Fibroblast of villous mesenchyme (primary cell): ENCODE results near the gene TSSK6. TPM values are rescaled to one million over a fixed set of nuclear protein-coding genes. Genes with fewer than 3 reads are reported as not detected.

Experiments used
- DNase-seq: peaks from one replicate; pipeline ENCODE4 v3.0.0-alpha.2; 2010; ENCODE audit warnings: low read depth
- H3K4me3 ChIP-seq: 2 replicates; pipeline ENCODE4 v1.5.1; 2011; ENCODE audit warnings: low read depth, mild to moderate bottlenecking, low read length
- CTCF ChIP-seq: IDR thresholded peaks from 2 replicates; pipeline ENCODE4 v1.5.1; 2012; ENCODE audit warnings: low read depth, mild to moderate bottlenecking, low read length; ENCODE audit not compliant: insufficient read depth
- total RNA-seq: library from RNA; depleted of rRNA; stranded (reverse); fragments of >200 nt; gene quantifications from 2 replicates; pipeline ENCODE4 v1.2.3, GENCODE V29; 2012

The TSSK6 gene
- total RNA-seq, 1 donor = 1.3 TPM

GRCh38 chr19:19525611-19526380, 10.4 kb upstream of the TSSK6 start:
- no peak overlapping the region for H3K4me3 ChIP-seq
- DNase-seq = no peak
- no peak for TF ChIP-seq CTCF

DNA sequence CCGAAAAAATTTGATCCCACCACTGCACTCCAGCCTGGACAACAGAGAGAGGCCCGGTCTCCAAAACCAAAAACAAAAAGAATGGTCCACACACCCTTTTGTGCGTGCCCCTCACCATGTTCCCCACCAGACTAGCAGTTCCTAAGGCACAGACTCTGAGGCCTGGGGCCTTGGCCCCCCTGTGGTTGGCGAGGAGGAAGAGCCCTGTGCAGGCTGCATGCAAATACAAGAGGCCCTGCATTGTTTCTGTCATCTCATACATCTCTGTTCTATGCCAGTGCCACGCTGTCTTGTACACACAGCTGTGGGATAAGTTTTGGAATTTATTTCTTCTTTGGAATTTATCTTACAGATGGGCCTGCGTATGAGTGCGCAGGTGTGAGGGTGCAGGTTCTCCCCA, 8.7 kb upstream of the TSSK6 start:
- DNase-seq = no peak
- H3K4me3 ChIP-seq = no peak overlapping the region
- TF ChIP-seq CTCF = no peak

DNA sequence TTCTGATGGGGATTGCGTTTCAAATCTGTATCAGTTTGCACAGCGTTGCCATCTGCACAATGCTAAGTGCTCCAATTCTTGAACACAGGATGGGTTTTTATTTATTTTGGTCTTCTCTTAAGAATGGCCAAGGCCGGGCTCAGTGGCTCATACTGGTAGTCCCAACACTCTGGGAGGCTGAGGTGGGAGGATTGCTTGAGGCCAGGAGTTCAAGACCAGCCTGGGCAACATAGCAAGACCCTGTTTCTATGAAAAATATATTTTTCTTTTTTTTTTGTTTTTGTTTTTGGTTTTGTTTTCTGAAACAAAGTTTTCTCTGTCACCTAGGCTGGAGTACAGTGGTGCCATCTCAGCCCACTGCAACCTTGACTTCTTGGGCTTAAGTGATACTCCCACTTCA, 7.8 kb upstream of the TSSK6 start:
- no peak overlapping the region for H3K4me3 ChIP-seq
- no peak for TF ChIP-seq CTCF
- no peak for DNase-seq

DNA sequence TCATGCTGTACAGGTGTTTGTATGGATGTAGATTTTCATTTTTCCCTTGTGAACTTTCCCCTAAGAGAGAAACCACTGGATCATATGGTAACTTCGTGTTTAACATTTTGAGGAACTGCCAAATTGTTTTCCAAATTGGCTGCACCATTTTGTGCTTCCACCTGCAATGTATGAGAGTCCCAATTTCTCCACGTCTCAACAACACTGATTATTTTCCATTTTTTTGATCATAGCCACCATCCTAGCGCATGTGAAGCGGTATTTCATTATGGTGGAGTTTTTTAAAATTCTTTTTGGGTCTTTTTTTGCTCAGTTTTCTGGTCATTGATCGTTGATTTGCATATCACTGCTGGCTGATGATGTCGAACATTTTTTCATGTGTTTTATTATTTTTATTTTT, 5.6 kb upstream of the TSSK6 start:
- DNase-seq = no peak
- H3K4me3 ChIP-seq = no peak overlapping the region
- TF ChIP-seq CTCF = no peak

DNA sequence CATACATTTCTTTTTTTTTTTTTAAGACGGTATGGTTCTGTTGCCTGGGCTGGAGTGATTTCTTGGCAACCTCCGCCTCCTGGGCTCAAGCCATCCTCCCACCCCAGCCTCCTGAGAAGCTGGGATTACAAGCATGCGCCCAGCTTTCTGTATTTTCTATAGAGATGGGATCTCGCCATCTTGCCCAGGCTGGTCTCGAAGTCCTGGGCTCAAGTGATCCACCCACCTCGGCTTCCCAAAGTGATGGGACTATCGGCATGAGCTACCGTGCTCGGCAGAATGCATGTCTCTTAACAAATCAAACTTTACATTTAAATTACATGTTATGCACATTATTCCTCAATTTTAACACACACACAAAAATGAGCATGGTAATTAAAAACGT, 1.9 kb upstream of the TSSK6 start:
- no peak for TF ChIP-seq CTCF
- H3K4me3 ChIP-seq = peak overlapping the region; percentile 95
- DNase-seq = no peak

- no peak for TF ChIP-seq CTCF
- DNase-seq = peak; percentile 93
- peak within 1 kb of the TSS; percentile 95 for H3K4me3 ChIP-seq
These were observed 533 bp upstream of the TSSK6 start, which contains the start of gene NDUFA13 for GRCh38 chr19:19515642-19516519. NDUFA13 (plus strand) TSS chr19:19516225; CDS start chr19:19516239, 14 bp downstream.
